Measurements from ENCODE around the gene ALDH5A1. TPM values are rescaled to one million over a fixed set of nuclear protein-coding genes. Genes with fewer than 3 reads are reported as not detected.

Gene ALDH5A1
- total and polyA plus RNA-seq, 2 donors (not counting 1 experiment from before 2014, with no cell fraction given): 5.7 to 26.3 TPM

DNA sequence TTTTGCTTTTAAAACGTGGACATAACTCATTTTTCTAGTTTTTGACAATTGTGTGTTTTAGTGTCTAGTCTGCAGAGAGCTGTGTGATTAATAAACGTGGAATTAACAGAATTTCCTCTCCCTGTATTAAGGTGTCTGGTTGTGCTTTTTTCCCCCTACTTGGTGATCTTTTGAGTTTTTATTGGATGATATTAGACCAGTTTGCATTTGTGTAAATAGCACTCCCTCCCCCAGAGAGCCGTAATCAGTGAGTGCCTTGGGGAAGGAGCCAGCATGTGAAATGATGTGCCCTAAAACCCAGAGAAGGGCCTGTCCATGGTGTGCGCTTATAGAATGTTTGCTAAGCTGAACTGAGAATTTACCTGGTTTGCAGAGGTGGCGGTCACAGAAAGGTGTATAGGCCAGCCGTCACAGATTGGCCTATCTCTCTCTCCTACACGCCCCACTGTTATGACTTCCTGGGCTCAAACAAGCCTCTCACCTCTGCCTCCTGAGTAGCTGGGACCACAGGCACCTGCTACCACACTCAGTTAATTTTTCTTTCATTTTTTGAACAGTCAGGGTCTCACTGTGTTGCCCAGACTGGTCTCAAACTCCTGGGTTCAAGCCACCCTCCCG, 42.4 kb downstream of the ALDH5A1 start:
- no peaks in the 10 kb centered on the region for H4K20me1 ChIP-seq (ENCODE audit: control insufficient read depth, insufficient read depth, low read length, poor library complexity, severe bottlenecking)
- H2AFZ ChIP-seq (ENCODE audit: insufficient read depth, low read depth, low read length, poor library complexity, severe bottlenecking): no peak overlapping the region
- no peaks in the 10 kb centered on the region for H3K79me2 ChIP-seq (ENCODE audit: control insufficient read depth, insufficient read depth, low read length)
- TF ChIP-seq, protein P1, sequence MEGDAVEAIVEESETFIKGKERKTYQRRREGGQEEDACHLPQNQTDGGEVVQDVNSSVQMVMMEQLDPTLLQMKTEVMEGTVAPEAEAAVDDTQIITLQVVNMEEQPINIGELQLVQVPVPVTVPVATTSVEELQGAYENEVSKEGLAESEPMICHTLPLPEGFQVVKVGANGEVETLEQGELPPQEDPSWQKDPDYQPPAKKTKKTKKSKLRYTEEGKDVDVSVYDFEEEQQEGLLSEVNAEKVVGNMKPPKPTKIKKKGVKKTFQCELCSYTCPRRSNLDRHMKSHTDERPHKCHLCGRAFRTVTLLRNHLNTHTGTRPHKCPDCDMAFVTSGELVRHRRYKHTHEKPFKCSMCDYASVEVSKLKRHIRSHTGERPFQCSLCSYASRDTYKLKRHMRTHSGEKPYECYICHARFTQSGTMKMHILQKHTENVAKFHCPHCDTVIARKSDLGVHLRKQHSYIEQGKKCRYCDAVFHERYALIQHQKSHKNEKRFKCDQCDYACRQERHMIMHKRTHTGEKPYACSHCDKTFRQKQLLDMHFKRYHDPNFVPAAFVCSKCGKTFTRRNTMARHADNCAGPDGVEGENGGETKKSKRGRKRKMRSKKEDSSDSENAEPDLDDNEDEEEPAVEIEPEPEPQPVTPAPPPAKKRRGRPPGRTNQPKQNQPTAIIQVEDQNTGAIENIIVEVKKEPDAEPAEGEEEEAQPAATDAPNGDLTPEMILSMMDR (IDR thresholded peaks at IDR 0.05): no peak
- no peak for TF ChIP-seq EZH2 (IDR thresholded peaks at IDR 0.05; ENCODE audit: borderline replicate concordance, insufficient read depth, low read depth, low read length, poor library complexity, severe bottlenecking)
- H3K4me2 ChIP-seq (replicated peaks; ENCODE audit: low read depth, low read length, poor library complexity, severe bottlenecking): no peak overlapping the region
- WGBS (ENCODE audit: insufficient coverage): 97% methylated on average over 5 of the region's 8 CpGs
- no peak overlapping the region for H3K4me3 Mint-ChIP-seq
- H3K9ac ChIP-seq (ENCODE audit: low read length): no peak overlapping the region
- H3K9me3 ChIP-seq (ENCODE audit: control extremely low read depth in 1 of 3, control insufficient read depth in 2 of 3, insufficient read depth in 1 of 3, low read length in 2 of 3): no peaks in the 10 kb centered on the region
- no peak overlapping the region for H3K4me3 ChIP-seq (ENCODE audit: control extremely low read depth in 1 of 5, extremely low read depth in 1 of 5, insufficient read depth in 1 of 5, low read depth in 2 of 5, low read length in 4 of 5)
- peaks cover 0 to 40% of the 10 kb centered on the region in 2 experiments for H3K36me3 ChIP-seq (replicated peaks in 1 of 2; ENCODE audit: control extremely low read depth in 1 of 2, control insufficient read depth in 1 of 2, extremely low read depth in 1 of 2, insufficient read depth in 2 of 2, low read length in 1 of 2)
- no peaks in the 10 kb centered on the region for H3K27me3 Mint-ChIP-seq
- H3K9me3 Mint-ChIP-seq (ENCODE audit: insufficient read depth): no peaks in the 10 kb centered on the region
- no peaks in the 10 kb centered on the region for H3K27me3 ChIP-seq (replicated peaks in 1 of 4; ENCODE audit: control extremely low read depth in 1 of 4, control insufficient read depth in 3 of 4, insufficient read depth in 4 of 4, low read length in 3 of 4)
- no peaks in the 10 kb centered on the region for H3K4me1 ChIP-seq (ENCODE audit: control insufficient read depth in 2 of 2, insufficient read depth in 2 of 2, low read length in 2 of 2)
- no peak overlapping the region for H3K27ac Mint-ChIP-seq
- no peak overlapping the region for H3K27ac ChIP-seq (ENCODE audit: low read length in 2 of 2)
- H3K4me1 Mint-ChIP-seq: no peaks in the 10 kb centered on the region
- ChIA-PET POLR2A (no interaction called here), CTCF (interaction anchor here (0.6 to 2.0 kb wide), 3 partner anchors 10 to 47 kb away, joined by 3 to 4 read pairs (median 4); no protein-coding TSS in a partner anchor)
- ATAC-seq (ENCODE audit: low read depth) (no peak), DNase-seq (no peak)
- intact Hi-C loops (cut with micrococcal nuclease): no loop called here

DNA sequence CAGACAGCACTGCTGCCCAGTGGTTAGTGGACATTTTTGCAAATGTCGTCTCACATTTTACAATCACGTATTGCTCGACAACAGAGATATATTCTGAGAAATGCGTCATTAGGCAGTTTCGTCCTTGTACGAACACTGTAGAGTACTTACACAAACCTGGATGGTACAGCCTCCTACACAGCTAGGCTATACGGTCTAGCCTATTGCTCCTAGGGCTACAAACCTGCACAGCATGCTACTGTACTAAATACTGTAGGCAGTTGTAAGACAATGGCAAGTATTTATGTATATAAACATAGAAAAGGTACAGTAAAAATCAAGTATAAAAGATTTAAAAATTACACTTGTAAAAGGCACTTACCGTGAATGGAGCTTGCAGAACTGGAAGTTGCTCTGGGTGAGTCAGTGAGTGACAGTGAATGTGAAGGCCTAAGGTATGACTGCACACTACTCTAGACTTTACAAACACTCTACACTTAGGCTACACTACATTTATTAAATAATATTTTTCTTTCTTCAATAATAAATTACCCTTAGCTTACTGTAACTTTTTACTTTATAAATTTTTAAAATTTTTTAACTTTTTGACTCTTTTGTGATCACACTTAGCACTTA, 43.1 kb downstream of the ALDH5A1 start:
- no peaks in the 10 kb centered on the region for H4K20me1 ChIP-seq (ENCODE audit: control insufficient read depth, insufficient read depth, low read length, poor library complexity, severe bottlenecking)
- ChIA-PET CTCF (interaction anchor here (1.0 to 2.0 kb wide), 3 partner anchors 10 to 43 kb away, joined by 3 to 8 read pairs (median 4); no protein-coding TSS in a partner anchor), POLR2A (no interaction called here)
- H3K9me3 Mint-ChIP-seq (ENCODE audit: insufficient read depth): no peaks in the 10 kb centered on the region
- no peak for ATAC-seq (ENCODE audit: low read depth)
- H3K27me3 ChIP-seq (replicated peaks in 1 of 4; ENCODE audit: control extremely low read depth in 1 of 4, control insufficient read depth in 3 of 4, insufficient read depth in 4 of 4, low read length in 3 of 4): no peaks in the 10 kb centered on the region
- no peak overlapping the region for H3K27ac ChIP-seq (ENCODE audit: low read length in 2 of 2)
- no peak overlapping the region for H3K4me2 ChIP-seq (replicated peaks; ENCODE audit: low read depth, low read length, poor library complexity, severe bottlenecking)
- intact Hi-C loops (cut with micrococcal nuclease): no loop called here
- no peaks in the 10 kb centered on the region for H3K9me3 ChIP-seq (ENCODE audit: control extremely low read depth in 1 of 3, control insufficient read depth in 2 of 3, insufficient read depth in 1 of 3, low read length in 2 of 3)
- H3K27ac Mint-ChIP-seq: no peak overlapping the region
- peaks cover 0 to 34% of the 10 kb centered on the region in 2 experiments for H3K36me3 ChIP-seq (replicated peaks in 1 of 2; ENCODE audit: control extremely low read depth in 1 of 2, control insufficient read depth in 1 of 2, extremely low read depth in 1 of 2, insufficient read depth in 2 of 2, low read length in 1 of 2)
- H3K4me3 Mint-ChIP-seq: no peak overlapping the region
- no peak overlapping the region for H3K4me3 ChIP-seq (ENCODE audit: control extremely low read depth in 1 of 5, extremely low read depth in 1 of 5, insufficient read depth in 1 of 5, low read depth in 2 of 5, low read length in 4 of 5)
- 100% methylated on average over 4 of the region's 8 CpGs for WGBS (ENCODE audit: insufficient coverage)
- H3K79me2 ChIP-seq (ENCODE audit: control insufficient read depth, insufficient read depth, low read length): no peaks in the 10 kb centered on the region
- H2AFZ ChIP-seq (ENCODE audit: insufficient read depth, low read depth, low read length, poor library complexity, severe bottlenecking): no peak overlapping the region
- no peaks in the 10 kb centered on the region for H3K4me1 Mint-ChIP-seq
- H3K27me3 Mint-ChIP-seq: no peaks in the 10 kb centered on the region
- no peak overlapping the region for H3K9ac ChIP-seq (ENCODE audit: low read length)
- no peak for DNase-seq
- no peaks in the 10 kb centered on the region for H3K4me1 ChIP-seq (ENCODE audit: control insufficient read depth in 2 of 2, insufficient read depth in 2 of 2, low read length in 2 of 2)
- TF ChIP-seq EZH2 (IDR thresholded peaks at IDR 0.05; ENCODE audit: borderline replicate concordance, insufficient read depth, low read depth, low read length, poor library complexity, severe bottlenecking): no peak
- TF ChIP-seq, protein P1 (IDR thresholded peaks at IDR 0.05): no peak

Data from B cell (primary cell).